ENCODE measurements around the gene ASB5.
"Not testable (repeated sequence)": the region's sequence is repeated elsewhere in the genome, so short reads cannot be mapped to it uniquely, and the experiment has no call there.

Gene ASB5

GRCh38 chr4:176222149-176222548 lies 46.9 kb downstream of the ASB5 start:
- DNase-seq (ENCODE audit: low read depth, low spot score): no peak

- DNase-seq (ENCODE audit: low read depth, low spot score): no peak
Observed at GRCh38 chr4:176217510-176217909, 51.5 kb downstream of the ASB5 start.

GRCh38 chr4:176212351-176212750 lies 56.7 kb downstream of the ASB5 start:
- DNase-seq (ENCODE audit: low read depth, low spot score): not testable (repeated sequence)

DNA sequence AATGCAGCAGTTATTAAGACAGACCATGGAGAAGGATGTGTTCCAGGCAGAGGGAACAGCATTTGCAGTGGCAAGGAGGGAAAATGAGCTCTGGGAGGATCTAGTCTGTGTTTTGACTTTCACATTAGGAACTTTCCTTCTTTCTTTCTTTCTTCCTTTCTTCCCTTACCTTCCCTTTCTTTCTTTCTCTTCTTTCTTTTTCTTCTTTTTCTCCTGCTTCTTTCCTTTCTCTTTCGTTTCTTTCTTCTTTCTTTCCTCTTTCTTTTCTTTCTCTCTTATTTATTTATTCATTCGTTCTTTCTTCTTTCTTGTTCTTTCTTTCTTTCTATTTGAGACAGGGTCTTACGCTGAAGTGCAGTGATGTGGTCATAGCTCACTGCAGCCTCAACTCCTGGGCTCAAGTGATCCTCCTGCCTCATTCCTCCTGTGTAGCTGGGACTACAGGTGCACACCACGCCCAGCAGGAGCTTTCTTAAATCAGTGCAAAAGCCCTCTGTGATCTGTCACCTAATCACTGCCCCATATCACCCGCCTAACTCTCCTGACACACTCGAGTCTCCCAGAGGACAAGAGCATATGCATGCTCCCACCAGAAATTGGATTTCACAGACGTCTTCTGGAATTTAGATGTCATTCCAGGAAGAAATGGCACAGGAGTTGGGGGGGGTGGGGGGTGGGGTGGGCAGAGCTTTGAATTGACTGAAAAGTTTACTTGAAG lies 58.3 kb downstream of the ASB5 start:
- no peak for DNase-seq (ENCODE audit: low read depth, low spot score)

DNA sequence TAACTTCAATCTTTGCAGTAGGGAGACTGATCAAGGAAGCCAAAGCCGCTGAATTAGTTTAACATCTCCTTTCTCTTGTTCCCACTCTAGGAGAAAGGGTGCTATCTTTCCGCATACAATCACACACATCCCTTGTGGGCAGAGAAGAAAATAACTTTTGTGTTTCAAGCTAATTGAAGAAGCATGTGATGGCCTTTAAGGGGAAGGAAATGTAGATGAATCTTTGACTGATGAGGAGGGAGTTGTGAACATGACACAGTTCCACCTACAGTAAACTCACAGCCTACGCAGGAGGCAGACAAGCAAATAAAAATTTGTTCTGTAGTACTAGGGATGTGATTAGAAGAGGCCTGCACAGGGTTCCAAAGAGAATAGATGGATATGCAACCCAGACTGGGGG lies 58.9 kb downstream of the ASB5 start:
- no peak for DNase-seq (ENCODE audit: low read depth, low spot score)

GRCh38 chr4:176209535-176209934 lies 59.5 kb downstream of the ASB5 start:
- no peak for DNase-seq (ENCODE audit: low read depth, low spot score)

GRCh38 chr4:176207839-176208238 lies 61.2 kb downstream of the ASB5 start:
- DNase-seq (ENCODE audit: low read depth, low spot score): no peak

- no peak for DNase-seq (ENCODE audit: low read depth, low spot score)
Observed at GRCh38 chr4:176205299-176205698, 63.7 kb downstream of the ASB5 start.

DNA sequence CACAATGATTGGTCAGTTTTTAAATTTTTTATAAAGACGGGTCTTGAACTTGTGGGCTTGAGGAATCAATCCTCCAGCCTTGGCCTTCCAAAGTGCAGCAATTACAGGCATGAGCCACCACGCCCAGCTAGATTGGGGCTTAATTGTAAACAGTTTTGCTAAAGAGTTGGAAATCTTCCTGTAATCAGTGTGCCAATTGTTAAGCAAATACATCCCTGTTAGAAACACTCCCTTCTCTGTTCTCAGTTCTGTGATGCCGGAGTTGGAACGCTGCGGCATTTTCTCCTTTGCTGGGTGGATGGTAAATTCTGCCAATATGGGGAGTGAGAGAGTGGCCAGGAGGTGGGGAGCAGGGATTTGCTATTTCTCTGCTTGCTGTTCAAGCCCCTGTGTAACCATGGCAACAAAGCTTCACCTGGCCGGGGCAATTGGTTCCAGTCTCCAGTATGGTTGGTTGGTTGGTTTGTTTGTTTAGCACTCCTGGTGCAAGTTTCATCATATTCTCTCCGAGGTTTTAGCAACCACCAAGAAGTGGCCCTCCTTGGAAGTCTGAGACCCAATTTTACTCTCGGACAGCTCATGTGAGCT lies 70.6 kb downstream of the ASB5 start:
- no peak for DNase-seq (ENCODE audit: low read depth, low spot score)

DNA sequence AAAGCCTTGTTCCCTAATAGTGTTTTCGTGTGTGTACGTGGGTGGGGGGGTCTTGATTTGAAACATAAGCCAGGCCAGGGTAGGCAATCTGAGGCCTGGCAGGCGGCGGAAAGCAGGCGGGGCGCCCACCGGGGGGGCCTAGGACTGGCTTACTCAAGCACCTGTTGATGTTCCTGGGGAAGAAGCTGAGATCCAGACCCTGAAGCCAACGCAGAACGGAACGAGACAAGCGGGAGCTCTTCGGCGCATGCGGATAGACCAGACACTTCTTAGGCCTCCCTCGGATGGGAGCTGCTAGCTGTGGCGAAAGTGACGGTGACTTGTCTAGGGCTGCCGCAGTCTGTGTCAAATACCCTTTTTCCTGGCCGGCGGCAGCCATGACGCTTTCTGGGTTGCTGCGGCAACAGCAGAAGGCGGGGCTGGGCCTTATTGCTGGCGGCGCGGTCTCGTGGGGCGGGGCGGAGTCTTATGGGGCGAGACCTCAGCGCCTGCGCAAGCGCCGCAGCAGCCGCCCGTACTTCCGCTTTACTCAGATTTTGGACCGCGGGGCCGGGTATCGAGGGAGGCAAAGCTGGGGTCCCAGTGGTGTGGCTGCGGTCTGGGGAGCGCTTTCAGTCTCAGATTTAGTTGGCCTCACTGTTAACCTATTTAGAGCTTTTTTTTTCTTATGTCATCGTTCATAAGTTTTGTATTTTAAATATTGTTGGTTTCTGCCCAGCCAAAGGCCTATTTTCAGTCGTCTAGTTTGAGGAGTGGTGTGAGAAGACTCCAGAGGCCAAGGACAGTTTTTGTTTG lies 73.6 kb downstream of the ASB5 start, which contains the start of gene SPATA4:
TSS of gene SPATA4 (minus strand) at position 402 of the 795 bp plus-strand sequence. CDS start at position 379, 23 bp downstream.
- DNase-seq (ENCODE audit: low read depth, low spot score): peak; percentile 97

DNA sequence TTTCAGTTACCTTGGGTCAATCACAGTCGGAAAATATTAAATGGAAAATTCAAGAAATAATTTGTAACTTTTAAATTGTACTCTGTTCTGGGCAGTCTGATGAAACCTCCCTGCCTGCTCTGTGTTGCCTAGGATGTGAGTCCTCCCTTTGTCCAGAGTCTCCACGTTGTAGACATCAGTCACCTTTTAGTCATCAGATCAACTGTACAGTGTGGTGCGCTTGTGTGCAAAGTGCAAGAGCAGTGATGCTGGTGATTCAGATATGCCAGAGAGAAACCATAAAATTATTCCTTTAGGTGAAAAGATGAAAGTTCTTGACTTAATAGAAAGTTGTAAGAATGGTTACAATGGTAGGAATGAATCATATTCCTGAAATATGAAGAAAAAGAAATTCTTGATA lies 75.1 kb downstream of the ASB5 start:
- DNase-seq (ENCODE audit: low read depth, low spot score): no peak

DNA sequence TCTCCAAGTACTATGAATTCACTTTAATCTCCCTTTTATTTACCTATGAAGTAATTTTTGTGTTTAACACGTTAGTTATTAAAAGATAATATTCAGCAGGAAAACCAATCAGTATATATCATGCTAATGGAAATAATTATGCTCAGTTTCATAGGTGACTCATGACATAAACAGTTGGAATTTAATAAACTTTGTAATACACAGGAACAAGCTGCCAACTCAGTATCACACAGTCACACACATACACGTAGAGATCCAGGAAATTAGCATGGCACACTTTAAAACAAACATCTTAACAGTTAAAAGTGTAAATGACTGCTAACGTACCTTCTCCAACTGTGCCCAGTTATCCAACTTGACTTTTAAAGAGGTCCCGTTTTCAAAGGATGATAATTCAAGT lies 75.9 kb downstream of the ASB5 start:
- no peak for DNase-seq (ENCODE audit: low read depth, low spot score)

DNA sequence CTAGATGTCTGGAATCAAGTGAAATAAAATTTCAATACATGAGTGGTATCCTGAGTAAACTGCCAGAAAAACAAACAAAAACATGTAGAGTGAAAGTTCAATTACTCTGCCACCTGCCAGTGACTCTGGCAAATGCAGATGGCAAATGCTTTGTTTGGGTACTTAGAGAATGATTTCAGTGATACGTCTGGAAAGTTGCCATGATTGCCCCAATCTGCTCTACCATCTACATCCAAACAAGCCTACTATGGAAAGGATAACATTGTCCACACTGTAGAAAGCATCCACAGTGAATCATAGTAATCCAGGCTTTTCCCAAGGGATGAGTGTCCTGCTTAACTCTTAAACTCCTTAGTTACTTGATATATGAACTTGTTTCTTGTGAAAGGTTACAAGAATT lies 77.0 kb downstream of the ASB5 start:
- DNase-seq (ENCODE audit: low read depth, low spot score): no peak

- DNase-seq (ENCODE audit: low read depth, low spot score): no peak
Observed at GRCh38 chr4:176189891-176190795, 78.9 kb downstream of the ASB5 start.

DNA sequence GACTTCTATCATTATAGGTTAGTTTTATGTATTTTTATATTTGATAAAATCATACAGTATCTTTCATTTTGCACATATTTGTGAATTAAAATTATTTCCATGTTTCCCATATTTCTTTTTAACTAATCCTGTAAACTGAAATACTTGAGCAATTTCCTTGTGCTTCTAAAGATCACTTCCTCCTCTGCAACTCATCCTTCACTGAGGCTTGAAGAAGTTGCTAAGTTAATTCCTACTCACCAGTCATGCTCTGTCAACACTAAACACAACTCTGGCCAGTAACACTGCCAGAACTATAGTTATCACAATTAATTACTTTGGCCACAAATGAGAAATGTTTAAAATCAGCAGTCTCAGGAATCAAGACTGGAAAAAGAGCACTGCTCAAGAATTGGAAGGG lies 80.4 kb downstream of the ASB5 start:
- no peak for DNase-seq (ENCODE audit: low read depth, low spot score)

GRCh38 chr4:176187624-176188023 lies 81.4 kb downstream of the ASB5 start:
- no peak for DNase-seq (ENCODE audit: low read depth, low spot score)

DNA sequence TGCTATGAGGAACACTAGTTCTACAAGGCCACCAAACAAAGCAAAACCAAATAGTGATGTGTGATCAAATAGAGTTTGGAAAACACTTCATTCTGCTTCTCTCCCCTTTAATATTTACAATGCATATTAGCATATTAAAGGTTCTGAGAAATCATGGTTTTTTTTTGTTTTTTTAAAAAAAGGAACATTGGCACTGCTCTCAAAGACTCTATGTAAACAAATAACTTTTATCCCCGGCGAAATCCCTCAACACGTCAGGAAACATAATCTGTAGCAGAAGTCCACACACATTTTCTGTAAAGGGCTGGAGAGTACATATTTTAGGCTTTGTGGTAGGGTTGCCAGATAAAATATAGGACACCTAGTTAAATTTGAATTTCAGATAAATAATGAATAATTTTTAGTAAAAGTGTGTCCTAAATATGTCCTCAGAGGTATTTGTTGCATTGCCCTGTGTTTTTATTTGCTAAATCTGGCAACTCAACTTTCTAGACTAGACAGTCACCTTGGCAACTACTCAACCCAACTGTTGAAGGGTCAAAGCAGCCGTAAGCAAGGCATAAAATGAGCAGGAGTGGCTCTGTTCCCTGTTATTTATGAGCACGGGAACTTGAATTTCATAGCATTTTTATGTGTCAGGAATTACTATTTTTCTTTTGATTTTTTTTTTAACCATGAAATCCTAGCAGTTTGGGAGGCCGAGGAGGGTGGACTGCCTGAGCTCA lies 82.2 kb downstream of the ASB5 start:
- DNase-seq (ENCODE audit: low read depth, low spot score): no peak

DNA sequence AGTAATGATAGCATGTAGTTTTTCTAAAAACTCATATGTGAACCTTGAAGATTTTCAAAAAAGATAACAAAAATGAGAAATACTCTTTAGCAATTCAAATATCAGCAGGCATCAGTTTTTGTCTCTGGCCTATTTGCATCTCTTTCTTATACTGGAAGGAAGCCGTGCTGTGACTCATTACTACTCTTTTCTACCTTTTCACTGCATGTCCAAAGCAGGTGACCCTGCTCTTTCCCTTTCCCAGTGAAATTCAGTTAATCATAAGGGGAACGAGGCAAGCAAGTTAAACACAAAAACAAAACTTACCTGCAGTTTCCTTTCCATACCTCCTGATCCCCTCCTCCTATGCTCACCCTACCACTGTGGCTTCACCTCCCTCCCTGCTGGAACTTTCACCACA lies 83.0 kb downstream of the ASB5 start:
- no peak for DNase-seq (ENCODE audit: low read depth, low spot score)

- DNase-seq (ENCODE audit: low read depth, low spot score): no peak
Observed at GRCh38 chr4:176185051-176185450, 84.0 kb downstream of the ASB5 start.

Measured in ELF-1 (cell line).